Measurements from ENCODE around the gene INPP5F.

The INPP5F gene

DNA sequence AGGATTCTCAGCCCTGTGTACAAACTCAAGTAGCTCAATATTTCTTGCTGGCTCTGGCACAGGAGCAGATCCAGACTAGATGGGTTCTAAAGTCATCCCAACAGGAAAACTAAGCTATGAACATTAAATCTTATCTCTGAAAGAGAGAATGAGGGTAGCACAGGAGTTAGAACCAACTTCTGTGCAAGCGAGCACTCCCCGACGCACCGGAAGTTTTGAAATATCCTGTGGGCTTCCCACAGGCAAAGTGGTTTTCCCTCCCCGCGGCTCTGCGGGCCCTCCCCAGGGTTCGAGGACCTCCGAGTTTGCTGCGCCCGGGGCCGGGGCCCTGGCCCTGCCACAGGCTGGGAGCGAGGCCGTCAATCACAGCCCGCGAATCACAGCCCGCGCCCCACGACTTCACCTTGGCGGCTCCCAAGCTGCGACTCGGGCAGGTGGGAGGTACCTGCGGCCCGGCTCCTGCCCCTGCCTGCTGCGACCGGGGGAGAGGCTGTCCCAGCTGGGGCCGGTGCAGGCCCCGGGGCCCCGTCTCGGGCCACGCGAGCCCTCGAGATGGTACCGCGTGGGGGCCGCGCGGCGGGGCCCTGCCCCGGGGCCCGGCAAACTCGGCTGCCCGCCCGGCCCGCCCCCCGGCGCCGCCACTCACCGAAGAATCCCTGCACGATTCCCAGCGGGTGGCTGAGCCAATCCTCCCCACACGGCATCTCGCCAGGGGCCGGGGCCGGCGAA, 146.2 kb downstream of the INPP5F start:
- DNase-seq: peak; percentile 37

DNA sequence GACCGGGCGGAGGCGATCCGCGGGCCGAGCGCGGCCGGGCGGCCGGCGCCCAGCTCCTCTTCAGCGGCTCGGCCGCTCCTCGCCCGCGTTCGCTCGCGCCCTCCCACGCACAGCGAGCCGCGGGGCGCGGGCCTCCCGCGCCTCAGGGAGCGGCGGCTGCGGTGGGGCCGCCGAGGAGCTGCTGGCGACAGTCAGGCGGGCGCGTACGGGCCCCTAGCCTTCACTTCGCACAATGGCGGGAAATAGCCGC, 146.7 kb downstream of the INPP5F start, which contains the start of gene MCMBP:
Gene MCMBP (minus strand): TSS at position 234 of the 250 bp plus-strand sequence. CDS start 259 bp downstream, outside the sequence.
- no peak for DNase-seq

DNA sequence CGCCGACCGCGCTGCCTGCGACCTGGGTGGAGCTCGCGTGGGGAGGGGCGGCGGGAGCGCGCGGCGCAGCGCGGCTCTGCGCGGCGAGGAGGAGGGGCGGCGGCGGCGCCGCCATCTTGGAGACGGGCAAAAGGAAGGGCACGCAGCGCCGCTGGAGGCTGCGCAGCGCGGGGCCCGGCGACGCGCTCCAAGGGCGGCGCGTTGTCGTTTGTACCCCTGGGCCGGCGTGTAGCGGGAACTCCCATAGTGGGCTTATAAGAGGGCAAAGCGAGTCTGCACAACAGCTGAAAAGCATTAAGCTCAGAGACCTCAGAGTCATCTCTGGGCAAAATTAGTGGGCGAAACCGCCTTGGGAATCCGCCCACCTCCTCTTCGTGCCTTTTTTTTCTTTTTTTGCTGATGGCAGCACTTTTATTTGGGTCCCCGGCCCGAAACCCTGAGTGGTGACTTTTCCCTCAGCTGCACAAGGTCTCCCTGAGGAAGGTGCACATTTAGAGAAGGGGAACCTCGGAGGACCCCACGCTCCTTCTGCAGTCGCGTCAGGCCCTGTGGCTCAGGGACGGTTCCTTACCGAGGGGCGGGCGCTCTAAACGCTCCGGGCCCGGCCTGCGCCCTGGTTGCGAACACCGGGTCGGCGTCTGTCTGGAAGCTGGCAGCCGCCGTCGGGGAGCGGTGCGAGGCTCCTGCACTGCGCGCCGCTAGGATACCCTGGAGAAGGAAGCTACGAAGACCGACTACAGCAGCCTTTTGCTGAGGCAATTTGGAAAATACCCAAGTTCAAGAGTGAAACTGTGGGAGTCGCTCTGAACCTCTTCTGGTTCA, 147.2 kb downstream of the INPP5F start:
- DNase-seq: peak; percentile 81

DNA sequence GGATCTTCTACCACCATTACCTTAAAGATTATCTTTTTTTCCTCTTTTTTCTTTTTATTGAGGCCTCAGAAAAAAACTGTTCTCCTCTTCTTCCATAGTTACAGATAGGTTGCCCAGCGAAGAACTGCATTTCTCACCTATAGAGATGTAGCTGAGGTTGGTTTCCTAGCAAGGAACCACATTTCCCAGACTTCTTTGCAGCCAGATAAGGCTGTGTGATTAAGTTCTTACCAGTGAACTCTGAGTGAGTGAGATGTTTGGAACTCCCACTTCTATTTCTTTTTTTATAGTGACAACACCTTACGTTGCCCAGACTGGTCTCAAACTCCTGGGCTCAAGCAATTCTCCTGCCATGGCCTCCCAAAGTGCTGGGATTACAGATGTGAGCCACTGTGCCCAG, 152.7 kb downstream of the INPP5F start:
- DNase-seq: no peak
